Urinary bladder (tissue), 4 donors: ENCODE data around the gene FFAR1. TPM values are rescaled to one million over a fixed set of nuclear protein-coding genes. Genes with fewer than 3 reads are reported as not detected.
"Not testable (repeated sequence)": the region's sequence is repeated elsewhere in the genome, so short reads cannot be mapped to it uniquely, and the experiment has no call there.

Experiments
- DNase-seq: peaks from one replicate; pipeline ENCODE4 v3.0.0-alpha.2; 2015; ENCODE audit errors: extremely low spot score
- H3K27ac ChIP-seq: one replicate; pipeline ENCODE4 v1.5.1; 2013; ENCODE audit warnings: low read depth, mild to moderate bottlenecking, moderate library complexity
- H3K36me3 ChIP-seq: one replicate; pipeline ENCODE4 v1.6.1; 2013; ENCODE audit warnings: mild to moderate bottlenecking, moderate library complexity; ENCODE audit not compliant: insufficient read depth
- H3K4me1 ChIP-seq: one replicate; pipeline ENCODE4 v1.6.1; 2013; ENCODE audit warnings: mild to moderate bottlenecking, moderate library complexity; ENCODE audit not compliant: insufficient read depth
- H3K4me3 ChIP-seq: one replicate; pipeline ENCODE4 v1.5.1; 2013; ENCODE audit warnings: low read depth, low read length
- WGBS: extraction: QIAGEN DNeasy Blood & Tissue Kit; methylation state at CpG from one replicate; pipeline ENCODE4 v1.1.7; 2013; 5-methylcytosine and 5-hydroxymethylcytosine counted together
- polyA plus RNA-seq: library from polyadenylated mRNA; stranded (reverse); fragments of 200-250 nt; gene quantifications from one replicate; pipeline ENCODE4 v1.2.3, GENCODE V29; 2013
- total RNA-seq: library from RNA; depleted of rRNA; stranded (reverse); fragments of >200 nt; gene quantifications from one replicate; pipeline ENCODE4 v1.2.3, GENCODE V29; 2014
- donor health status: healthy with polysubstance abuse.
- donor health status: healthy.

Gene FFAR1
- total and polyA plus RNA-seq, 2 donors = not detected

DNA sequence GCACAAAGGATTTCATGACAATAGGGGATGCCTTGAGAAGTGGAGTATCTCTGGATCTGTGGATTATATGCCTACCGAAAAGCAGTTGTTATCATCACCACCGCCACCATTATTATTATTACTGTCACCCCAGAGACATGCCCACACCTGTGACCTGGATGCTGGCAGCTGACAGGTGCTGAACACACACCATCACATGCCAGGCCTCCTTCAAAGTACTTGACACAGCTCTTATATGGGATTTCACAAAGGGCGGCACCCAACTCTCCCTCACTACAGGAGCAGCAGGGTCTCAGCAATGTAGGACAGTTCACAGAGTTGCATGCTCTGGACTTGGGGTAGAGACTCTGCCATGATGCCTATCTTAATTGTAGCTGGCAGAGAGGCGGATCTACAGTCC is 17.6 kb downstream of the FFAR1 start:
- H3K36me3 ChIP-seq = no peaks in the 10 kb centered on the region
- WGBS = 94% methylated on average over 4 of the region's 4 CpGs
- H3K4me1 ChIP-seq = no peaks in the 10 kb centered on the region
- DNase-seq = no peak
- no peak overlapping the region for H3K4me3 ChIP-seq
- H3K27ac ChIP-seq = no peak overlapping the region

DNA sequence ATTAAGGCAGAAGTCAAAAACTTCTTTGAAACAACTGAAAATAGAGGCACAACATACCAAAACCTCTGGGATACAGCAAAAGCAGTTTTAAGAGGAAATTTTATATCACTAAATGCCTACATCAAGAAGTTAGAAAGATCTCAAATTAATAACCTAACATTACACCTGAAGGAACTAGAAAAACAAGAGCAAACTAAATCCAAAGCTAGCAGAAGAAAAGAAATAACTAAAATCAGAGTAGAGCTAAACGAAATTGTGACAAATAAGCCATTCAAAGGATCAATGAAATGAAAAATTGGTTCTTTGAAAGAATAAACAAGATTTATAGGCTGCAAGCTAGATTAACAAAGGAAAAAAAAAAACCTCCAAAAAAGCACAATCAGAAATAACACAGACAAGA is 20.7 kb downstream of the FFAR1 start:
- H3K4me3 ChIP-seq = no peak overlapping the region
- no peak for DNase-seq
- 77% methylated on average over 1 of the region's 1 CpG for WGBS

DNA sequence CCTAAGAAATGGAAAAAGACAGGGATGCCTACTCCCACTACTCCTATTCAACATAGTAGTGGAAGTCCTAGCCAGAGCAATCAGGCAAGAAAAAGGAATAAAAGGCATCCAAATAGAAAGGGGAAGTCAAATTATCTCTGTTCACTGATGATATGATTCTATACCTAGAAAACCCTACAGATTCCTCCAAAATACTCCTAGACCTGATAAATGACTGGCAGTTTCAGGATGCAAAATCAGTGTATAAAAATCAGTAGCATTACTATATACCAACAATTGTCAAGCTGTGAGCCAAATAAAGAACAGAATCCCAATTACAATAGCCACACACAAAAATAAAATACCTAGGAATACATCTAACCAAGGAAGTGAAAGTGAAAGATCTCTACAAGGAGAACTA is 21.8 kb downstream of the FFAR1 start:
- no peak overlapping the region for H3K4me3 ChIP-seq
- DNase-seq = no peak
- H3K36me3 ChIP-seq = no peaks in the 10 kb centered on the region
- H3K4me1 ChIP-seq = no peaks in the 10 kb centered on the region
- no peak overlapping the region for H3K27ac ChIP-seq

More for the DNA sequence above, 20.7 kb downstream of the FFAR1 start:
- H3K36me3 ChIP-seq = no peaks in the 10 kb centered on the region
- no peaks in the 10 kb centered on the region for H3K4me1 ChIP-seq
- no peak overlapping the region for H3K27ac ChIP-seq

DNA sequence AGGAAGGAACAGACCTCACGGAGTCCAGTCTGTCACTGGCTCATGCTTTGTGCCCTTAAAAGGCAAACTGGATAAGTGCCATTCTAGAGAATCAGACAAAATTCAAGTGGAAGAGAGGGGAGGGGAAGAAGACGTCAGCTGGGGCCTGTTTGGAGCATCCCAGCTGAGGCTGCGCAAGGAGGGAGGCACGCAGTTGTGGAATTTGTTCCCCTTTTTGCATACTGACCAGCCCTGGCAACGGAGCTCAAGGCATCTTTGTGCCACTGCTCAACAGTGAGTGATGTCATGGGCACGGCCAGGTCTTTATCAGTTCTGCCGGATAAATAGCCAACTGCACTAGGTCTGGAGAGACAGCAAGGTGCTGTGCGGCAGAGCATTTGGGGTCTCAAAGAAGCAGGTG is 23.0 kb downstream of the FFAR1 start, which contains the start of gene GPR42:
Gene GPR42, plus strand, starts transcription at position 347 of the 400 bp plus-strand sequence. CDS start 292 bp downstream, outside the sequence.
- Histone ChIP-seq H3K36me3 (no peaks in the 10 kb centered on the region), H3K27ac (no peak within 1 kb of the TSS), H3K4me3 (no peak within 1 kb of the TSS), H3K4me1 (no peaks in the 10 kb centered on the region)
- 84% methylated on average over 8 of the region's 8 CpGs for WGBS
- DNase-seq = no peak

DNA sequence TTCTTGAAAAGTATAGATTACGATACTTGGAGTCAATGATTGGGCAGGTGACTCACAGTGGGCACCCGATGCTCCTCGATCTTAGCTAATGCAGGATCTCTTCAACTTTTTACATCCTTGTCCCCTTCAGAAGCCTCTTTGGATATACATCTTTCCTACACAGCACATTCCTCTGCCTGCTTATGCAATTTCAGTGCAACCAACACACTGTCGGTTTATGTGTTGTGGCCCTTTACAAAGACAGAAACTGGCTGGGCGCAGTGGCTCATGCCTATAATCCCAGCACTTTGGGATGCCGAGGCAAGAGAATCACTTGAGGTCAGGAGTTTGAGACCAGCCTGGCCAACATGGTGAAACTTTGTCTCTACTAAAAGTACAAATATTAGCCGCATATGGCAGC is 25.8 kb downstream of the FFAR1 start:
- no peak for DNase-seq
- H3K4me1 ChIP-seq = no peaks in the 10 kb centered on the region
- H3K36me3 ChIP-seq = no peaks in the 10 kb centered on the region

DNA sequence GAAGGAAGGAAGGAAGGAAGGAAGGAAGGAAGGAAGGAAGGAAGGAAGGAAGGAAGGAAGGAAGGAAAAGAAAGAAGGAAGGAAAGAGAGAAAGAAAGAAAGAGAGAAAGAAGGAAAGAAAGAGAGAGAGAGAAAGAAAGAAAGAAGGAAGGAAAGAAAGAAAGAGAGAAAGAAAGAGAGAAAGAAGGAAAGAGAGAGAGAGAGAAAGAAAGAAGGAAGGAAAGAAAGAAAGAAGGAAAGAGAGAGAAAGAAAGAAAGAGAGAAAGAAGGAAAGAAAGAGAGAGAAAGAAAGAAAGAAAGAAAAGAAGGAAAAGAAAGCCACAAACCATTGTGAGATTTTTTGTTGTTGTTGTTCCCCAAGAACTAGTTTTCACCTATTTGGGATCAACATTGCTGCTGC is 26.3 kb downstream of the FFAR1 start:
- DNase-seq, H3K36me3 ChIP-seq, H3K4me3 ChIP-seq, H3K27ac ChIP-seq, H3K4me1 ChIP-seq: not testable (repeated sequence)

More for the DNA sequence above, 25.8 kb downstream of the FFAR1 start:
- WGBS = 79% methylated on average over 7 of the region's 7 CpGs
- Histone ChIP-seq H3K4me3 (no peak overlapping the region), H3K27ac (no peak overlapping the region)

DNA sequence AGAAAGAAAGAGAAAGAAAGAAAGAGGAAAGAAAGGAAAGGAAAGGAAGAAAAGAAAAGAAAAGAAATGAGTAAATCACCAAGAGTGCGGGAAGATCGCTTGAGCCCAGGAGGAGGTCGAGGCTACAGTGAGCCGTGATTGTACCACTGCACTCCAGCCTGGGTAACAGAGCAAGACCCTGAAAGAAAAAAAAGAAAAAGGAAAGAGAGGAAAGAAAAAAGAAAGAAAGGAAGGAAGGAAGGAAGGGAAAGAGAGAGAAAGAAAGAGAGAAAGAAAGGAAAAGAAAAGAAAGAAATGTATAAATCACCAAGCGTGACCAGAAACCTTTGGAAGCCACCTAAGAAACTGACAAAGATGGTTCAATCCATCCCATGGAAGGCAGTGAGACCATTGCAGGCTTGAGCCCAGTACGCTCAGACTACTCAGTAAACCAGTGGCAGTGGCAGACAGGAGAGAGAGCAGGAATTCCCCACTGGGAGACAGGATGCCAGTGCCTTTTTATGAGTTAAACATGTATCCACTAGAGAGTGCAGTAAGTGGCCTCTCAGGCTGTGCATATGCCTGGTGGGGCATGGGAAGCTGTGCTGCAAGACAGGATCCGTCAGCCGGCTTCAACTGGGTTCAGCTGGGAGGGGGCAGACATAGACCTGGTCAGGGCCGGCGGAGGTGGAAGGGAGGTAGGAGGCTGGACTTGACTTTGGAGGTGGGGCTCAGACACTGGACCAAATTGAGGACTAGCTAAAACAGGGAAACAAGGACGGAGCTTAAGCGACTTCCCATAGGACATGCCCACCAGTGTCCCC is 28.0 kb downstream of the FFAR1 start:
- Histone ChIP-seq H3K4me3 (no peak overlapping the region), H3K27ac (no peak overlapping the region), H3K36me3 (no peaks in the 10 kb centered on the region), H3K4me1 (no peaks in the 10 kb centered on the region)
- DNase-seq = no peak
- whole genome bisulfite sequencing = 85% methylated on average over 12 of the region's 12 CpGs

DNA sequence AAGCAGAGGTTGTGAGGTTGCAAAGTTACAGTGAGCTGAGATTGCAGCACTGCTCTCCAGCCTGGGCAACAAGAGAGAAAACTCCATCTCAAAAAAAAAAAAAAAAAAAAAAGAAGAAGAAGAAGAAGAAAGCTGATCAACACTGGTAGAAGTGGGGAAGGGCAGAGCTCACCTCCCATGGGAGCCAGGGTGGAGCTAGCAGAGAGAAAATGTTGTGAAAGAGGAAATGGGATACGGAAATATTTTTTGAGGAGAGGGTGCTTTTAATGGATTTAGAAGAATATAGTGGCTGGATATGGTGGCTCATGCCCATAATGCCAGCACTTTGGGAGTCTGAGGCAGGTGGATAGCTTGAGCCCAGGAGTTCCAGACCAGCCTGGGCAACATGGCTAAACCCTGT is 30.0 kb downstream of the FFAR1 start:
- no peak overlapping the region for H3K4me3 ChIP-seq
- WGBS = 60% methylated on average over 1 of the region's 1 CpG
- H3K27ac ChIP-seq = no peak overlapping the region
- DNase-seq = no peak
- H3K36me3 ChIP-seq = no peaks in the 10 kb centered on the region
- no peaks in the 10 kb centered on the region for H3K4me1 ChIP-seq

DNA sequence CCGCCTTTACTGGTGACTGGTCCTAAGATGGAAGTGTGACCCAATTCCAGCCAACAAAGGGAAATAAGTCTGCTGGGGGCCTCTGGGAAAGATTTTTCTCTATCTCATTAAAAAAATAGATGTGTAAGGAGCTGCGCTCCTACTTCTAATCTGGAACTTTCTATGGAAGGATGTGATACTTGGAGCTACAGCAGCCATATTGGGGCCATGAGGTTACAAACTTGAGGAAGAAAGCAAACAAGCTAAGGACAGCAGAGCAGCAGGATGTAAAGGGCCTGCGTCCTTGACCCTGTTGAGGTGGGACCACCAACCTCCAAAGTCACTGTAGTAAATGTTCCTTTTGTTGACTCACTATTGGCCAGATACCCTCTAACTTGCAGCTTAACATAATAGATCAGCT is 30.7 kb downstream of the FFAR1 start:
- no peaks in the 10 kb centered on the region for H3K36me3 ChIP-seq
- no peaks in the 10 kb centered on the region for H3K4me1 ChIP-seq
- no peak overlapping the region for H3K4me3 ChIP-seq
- H3K27ac ChIP-seq = no peak overlapping the region
- no peak for DNase-seq
- 97% methylated on average over 3 of the region's 3 CpGs for WGBS

DNA sequence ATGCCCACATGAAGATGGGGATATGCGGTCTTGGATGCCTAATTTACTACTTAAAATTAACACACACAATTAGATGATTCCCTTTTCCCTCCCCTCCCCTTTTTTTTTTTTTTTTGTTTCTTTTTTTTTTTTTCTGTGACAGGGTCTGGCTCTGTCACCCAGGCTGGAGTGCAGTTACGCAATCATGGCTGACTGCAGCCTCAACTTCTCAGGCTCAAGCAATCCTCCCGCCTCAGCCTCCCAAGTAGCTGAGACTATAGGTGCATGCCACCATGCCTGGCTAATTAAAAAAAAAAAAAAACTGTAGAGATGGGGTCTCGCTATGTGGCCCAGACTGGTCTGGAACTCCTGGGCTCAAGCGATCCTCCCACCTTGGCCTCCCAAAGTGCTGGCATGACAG is 31.8 kb downstream of the FFAR1 start:
- not testable (repeated sequence) for H3K27ac ChIP-seq, H3K4me1 ChIP-seq, H3K36me3 ChIP-seq, DNase-seq, H3K4me3 ChIP-seq
- 92% methylated on average over 5 of the region's 5 CpGs for WGBS

DNA sequence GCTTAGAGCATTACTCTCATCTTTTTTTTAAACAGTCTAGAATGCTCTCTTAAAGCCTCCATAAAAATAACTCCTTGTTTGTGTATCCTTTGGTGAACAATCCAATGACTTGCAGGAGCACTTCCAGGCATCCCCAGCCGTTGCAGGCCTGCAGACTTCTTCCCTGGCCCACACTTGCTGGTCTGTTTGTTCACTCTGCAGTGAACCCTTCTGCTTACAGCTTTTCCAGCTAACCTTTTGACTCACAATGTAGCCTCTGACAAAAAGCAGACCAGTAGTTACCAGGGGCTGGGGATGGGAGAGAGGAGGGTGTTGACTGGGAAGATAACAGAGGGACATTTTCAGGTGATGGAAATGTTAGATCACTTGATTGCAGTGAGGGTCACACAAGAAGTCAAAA is 32.3 kb downstream of the FFAR1 start:
- Histone ChIP-seq H3K27ac (no peak overlapping the region), H3K4me1 (no peaks in the 10 kb centered on the region), H3K36me3 (no peaks in the 10 kb centered on the region), H3K4me3 (no peak overlapping the region)
- DNase-seq = no peak
- 8% methylated on average over 1 of the region's 1 CpG for WGBS

DNA sequence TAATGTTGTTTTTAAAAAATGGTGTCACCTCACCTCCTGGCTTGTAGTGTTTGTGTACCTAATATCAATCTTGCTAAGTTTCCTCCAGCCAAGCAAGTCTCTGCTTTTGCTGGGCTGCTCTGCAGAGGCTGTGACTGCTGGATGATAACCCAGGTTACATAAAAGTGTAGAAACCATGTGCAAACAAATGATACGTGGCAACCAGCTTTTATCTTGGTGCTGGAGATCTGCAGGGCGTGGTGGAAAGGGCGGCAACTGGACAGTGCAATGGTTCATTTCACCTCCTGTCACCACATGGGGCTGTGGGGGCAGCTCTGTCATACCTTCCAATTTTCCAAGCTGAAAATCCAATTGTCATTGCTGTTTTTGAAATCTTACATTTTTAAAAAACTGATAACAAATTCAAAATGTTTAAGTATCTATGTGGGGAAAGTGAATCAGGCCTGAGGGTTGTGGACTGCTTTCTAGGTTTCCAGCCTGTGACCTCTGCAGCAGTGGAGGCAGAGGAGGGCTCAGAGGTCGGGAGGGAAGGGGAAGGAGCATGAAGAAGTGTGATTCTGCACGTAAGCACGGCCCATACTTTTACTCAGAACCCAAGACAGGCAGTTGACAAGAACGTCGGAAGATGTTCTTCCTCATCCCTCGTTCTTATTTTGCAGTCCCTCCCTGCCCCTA is 32.9 kb downstream of the FFAR1 start:
- Histone ChIP-seq H3K36me3 (no peaks in the 10 kb centered on the region), H3K27ac (no peak overlapping the region), H3K4me3 (no peak overlapping the region), H3K4me1 (no peaks in the 10 kb centered on the region)
- DNase-seq = no peak
- WGBS = 41% methylated on average over 9 of the region's 9 CpGs

DNA sequence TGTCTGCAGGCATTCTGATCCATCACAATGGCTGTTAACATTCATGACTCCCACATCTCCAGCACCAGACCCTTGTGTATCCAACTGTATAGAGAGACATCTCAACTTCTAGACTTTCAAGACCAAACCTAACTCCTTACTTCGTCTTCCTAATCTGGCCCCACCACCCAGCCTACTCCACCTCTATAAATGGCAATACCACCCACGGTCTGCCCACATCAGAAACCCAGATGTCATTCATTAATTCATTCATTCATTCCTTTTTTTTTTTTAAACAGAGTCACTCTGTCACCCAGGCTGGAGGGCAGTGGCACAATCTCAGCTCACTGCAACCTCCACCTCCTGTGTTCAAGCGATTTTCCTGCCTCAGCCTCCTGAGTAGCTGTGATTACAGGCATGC is 33.6 kb downstream of the FFAR1 start:
- WGBS = 51% methylated on average over 3 of the region's 3 CpGs
- Histone ChIP-seq H3K4me3 (no peak overlapping the region), H3K4me1 (no peaks in the 10 kb centered on the region), H3K36me3 (no peaks in the 10 kb centered on the region), H3K27ac (no peak overlapping the region)
- DNase-seq = no peak

DNA sequence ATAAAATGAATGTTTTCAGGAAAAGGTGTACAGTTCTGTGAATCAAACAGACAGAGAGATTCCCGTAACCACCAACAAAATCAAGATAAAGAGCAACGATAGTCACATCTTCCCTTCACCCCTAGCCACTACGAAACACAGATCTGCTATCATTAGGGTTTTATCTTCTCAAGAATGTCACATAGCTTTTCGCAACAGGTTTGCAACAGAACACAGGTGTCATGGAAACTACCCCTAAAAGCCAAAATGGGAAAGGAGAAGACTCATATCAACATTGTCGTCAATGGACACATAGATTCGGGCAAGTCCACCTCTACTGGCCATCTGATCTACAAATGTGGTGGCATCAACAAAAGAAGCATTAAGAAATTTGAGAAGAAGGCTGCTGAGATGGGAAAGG is 34.2 kb downstream of the FFAR1 start:
- WGBS = 92% methylated on average over 6 of the region's 6 CpGs
- DNase-seq = no peak
- Histone ChIP-seq H3K27ac (no peak overlapping the region), H3K36me3 (no peaks in the 10 kb centered on the region), H3K4me1 (no peaks in the 10 kb centered on the region), H3K4me3 (no peak overlapping the region)
